Spleen (tissue), 7 donors: ENCODE data around the gene RSBN1.

Experiments used
- CTCF ChIP-seq, 11 experiments: fragments of 200-600 bp in 7 of 11; fragments of 450-650 bp in 4 of 11; sonication (generic) in 4 of 11; IDR thresholded peaks in 8 of 11; conservative IDR thresholded peaks in 3 of 11; 1 replicate in 7 of 11; 2 replicates in 4 of 11; pipeline versions ENCODE4 v1.4.0 to v1.8.0; 2016 to 2021; ENCODE audit warnings: antibody characterized with exemption in 11 of 11, inconsistent platforms in 4 of 11, mild to moderate bottlenecking in 1 of 11
- POLR2A ChIP-seq, 3 donors: fragments of 450-650 bp; IDR thresholded peaks; one replicate each; pipeline ENCODE4 v1.5.1; 2017; ENCODE audit warnings: antibody characterized with exemption in 3 of 3, mild to moderate bottlenecking in 1 of 3
- donor health status: DM: no; HTN: no; CAD: no; lungs with moderate emphysema.
- donor health status: DM: no; HTN: no; CAD: no.
- donor health status: DM: no; HTN: no; CAD: no.

- TF ChIP-seq CTCF (IDR thresholded peaks at IDR 0.05 in 8 of 11, conservative IDR thresholded peaks at IDR 0.05 in 3 of 11) (peak in 10 of 11 experiments; percentile 44 to 72 (median 61)), POLR2A (IDR thresholded peaks at IDR 0.05) (no peak)
Measured at GRCh38 chr1:113835686-113836290, 23.5 kb upstream of the RSBN1 start.
